ENCODE measurements around the gene SCYGR4. TPM values are rescaled to one million over a fixed set of nuclear protein-coding genes. Genes with fewer than 3 reads are reported as not detected.

Gene SCYGR4
- not detected for total RNA-seq
- long read RNA-seq, donor 1, result 0 reads
- long read RNA-seq, donor 2, result 0 reads

- TF ChIP-seq CTCF (IDR thresholded peaks at IDR 0.05), result no peak
- intact Hi-C loops (cut with DNase I, micrococcal nuclease), result no loop called here
- ATAC-seq (peak; percentile 27), DNase-seq (no peak)
- H3K4me3 ChIP-seq, result no peak within 1 kb of the TSS
- no peaks in the 10 kb centered on the region for H3K36me3 ChIP-seq (ENCODE audit: low read depth)
- H3K9me3 ChIP-seq, result no peaks in the 10 kb centered on the region
- no peaks in the 10 kb centered on the region for H3K4me1 ChIP-seq (ENCODE audit: low read depth)
Measured at GRCh38 chr2:227617316-227618230, at the start of gene SCYGR4. TSS of gene SCYGR4 (plus strand) at chr2:227617498. CDS start at chr2:227617498, 0 bp downstream.

GRCh38 chr2:227568852-227569169 lies 48.5 kb upstream of the SCYGR4 start:
- H3K4me3 ChIP-seq, result no peak overlapping the region
- TF ChIP-seq CTCF (IDR thresholded peaks at IDR 0.05), result no peak
- no peak for ATAC-seq
- no peaks in the 10 kb centered on the region for H3K4me1 ChIP-seq (ENCODE audit: low read depth)
- H3K36me3 ChIP-seq (ENCODE audit: low read depth), result no peaks in the 10 kb centered on the region
- H3K9me3 ChIP-seq, result no peaks in the 10 kb centered on the region
- intact Hi-C loops (cut with DNase I, micrococcal nuclease), result no loop called here
- DNase-seq, result no peak

- intact Hi-C loops (cut with DNase I, micrococcal nuclease), result no loop called here
- no peak for DNase-seq
- H3K36me3 ChIP-seq (ENCODE audit: low read depth), result no peaks in the 10 kb centered on the region
- no peak overlapping the region for H3K4me3 ChIP-seq
- H3K4me1 ChIP-seq (ENCODE audit: low read depth), result no peaks in the 10 kb centered on the region
- no peaks in the 10 kb centered on the region for H3K9me3 ChIP-seq
- no peak for TF ChIP-seq CTCF (IDR thresholded peaks at IDR 0.05)
- no peak for ATAC-seq
Measured at GRCh38 chr2:227570615-227571014, 46.7 kb upstream of the SCYGR4 start.

GRCh38 chr2:227576110-227576509 lies 41.2 kb upstream of the SCYGR4 start:
- Histone ChIP-seq H3K4me1 (ENCODE audit: low read depth) (peaks cover 7% of the 10 kb centered on the region), H3K36me3 (ENCODE audit: low read depth) (no peaks in the 10 kb centered on the region), H3K4me3 (no peak overlapping the region), H3K9me3 (no peaks in the 10 kb centered on the region)
- ATAC-seq (no peak), DNase-seq (no peak)
- TF ChIP-seq CTCF (IDR thresholded peaks at IDR 0.05), result no peak
- intact Hi-C loops (cut with DNase I, micrococcal nuclease), result no loop called here

- no peaks in the 10 kb centered on the region for H3K9me3 ChIP-seq
- H3K4me3 ChIP-seq, result no peak overlapping the region
- H3K36me3 ChIP-seq (ENCODE audit: low read depth), result no peaks in the 10 kb centered on the region
- intact Hi-C loops (cut with DNase I, micrococcal nuclease), result no loop called here
- DNase-seq (no peak), ATAC-seq (no peak)
- TF ChIP-seq CTCF (IDR thresholded peaks at IDR 0.05), result no peak
- H3K4me1 ChIP-seq (ENCODE audit: low read depth), result peaks cover 7% of the 10 kb centered on the region
Measured at GRCh38 chr2:227576812-227577211, 40.5 kb upstream of the SCYGR4 start.
